Mesendoderm (in vitro differentiated cells): ENCODE measurements around the gene SGIP1.

Experiments used
- DNase-seq: peaks from one replicate; pipeline ENCODE4 v3.0.0; 2013
- H2AK5ac ChIP-seq: 2 replicates; pipeline ENCODE4 v1.6.1; 2013; ENCODE audit warnings: low read length, inconsistent platforms
- H2BK120ac ChIP-seq: 2 replicates; pipeline ENCODE4 v1.6.1; 2013; ENCODE audit warnings: low read depth, mild to moderate bottlenecking, low read length, moderate library complexity, mixed read lengths
- H2BK15ac ChIP-seq: replicated peaks from 2 replicates; pipeline ENCODE4 v1.6.1; 2013; ENCODE audit warnings: low read depth, mild to moderate bottlenecking, moderate library complexity
- H2BK5ac ChIP-seq: 2 replicates; pipeline ENCODE4 v1.6.1; 2013; ENCODE audit warnings: low read length, inconsistent platforms
- H3K18ac ChIP-seq: 2 replicates; pipeline ENCODE4 v1.6.1; 2013; ENCODE audit warnings: mild to moderate bottlenecking, low read length, mixed read lengths
- H3K23ac ChIP-seq: one replicate; pipeline ENCODE4 v1.6.1; 2013; ENCODE audit warnings: low read length
- H3K27ac ChIP-seq: 2 replicates; pipeline ENCODE4 v1.5.1; 2013; ENCODE audit warnings: low read depth, mild to moderate bottlenecking, inconsistent platforms, low read length, moderate library complexity
- H3K27me3 ChIP-seq: 2 replicates; pipeline ENCODE4 v1.6.1; 2013; ENCODE audit warnings: low read length, control low read depth, mild to moderate bottlenecking, inconsistent platforms; ENCODE audit not compliant: insufficient read depth, poor library complexity
- H3K36me3 ChIP-seq: 2 replicates; pipeline ENCODE4 v1.6.1; 2013; ENCODE audit warnings: low read length, inconsistent platforms; ENCODE audit not compliant: control insufficient read depth, insufficient read depth
- H3K4ac ChIP-seq: one replicate; pipeline ENCODE4 v1.6.1; 2013; ENCODE audit warnings: low read depth, mild to moderate bottlenecking, low read length, moderate library complexity
- H3K4me1 ChIP-seq: 2 replicates; pipeline ENCODE4 v1.6.1; 2013; ENCODE audit warnings: low read depth, low read length, inconsistent platforms; ENCODE audit not compliant: control insufficient read depth
- H3K4me2 ChIP-seq: 2 replicates; pipeline ENCODE4 v1.6.1; 2013; ENCODE audit warnings: low read length
- H3K4me3 ChIP-seq: 2 replicates; pipeline ENCODE4 v1.5.1; 2013; ENCODE audit warnings: mild to moderate bottlenecking, low read length
- H3K56ac ChIP-seq: one replicate; pipeline ENCODE4 v1.6.1; 2013; ENCODE audit warnings: low read length
- H3K79me1 ChIP-seq: 2 replicates; pipeline ENCODE4 v1.6.1; 2013; ENCODE audit warnings: low read length, inconsistent platforms
- H3K79me2 ChIP-seq: 2 replicates; pipeline ENCODE4 v1.6.1; 2013; ENCODE audit warnings: mild to moderate bottlenecking, low read length; ENCODE audit not compliant: control insufficient read depth, insufficient read depth
- H3K9ac ChIP-seq: 2 replicates; pipeline ENCODE4 v1.6.1; 2013; ENCODE audit warnings: low read length, inconsistent platforms
- H4K5ac ChIP-seq: one replicate; pipeline ENCODE4 v1.6.1; 2013; ENCODE audit warnings: low read length
- H4K8ac ChIP-seq: one replicate; pipeline ENCODE4 v1.6.1; 2013; ENCODE audit warnings: low read depth, mild to moderate bottlenecking, control low read depth, low read length, moderate library complexity
- WGBS: extraction: QIAGEN DNeasy Blood & Tissue Kit; methylation state at CpG from one replicate; pipeline ENCODE4 v1.1.7; 2013; ENCODE audit warnings: low lambda C conversion rate, missing lambda C conversion rate; ENCODE audit not compliant: insufficient coverage; ENCODE audit errors: extremely low coverage; 5-methylcytosine and 5-hydroxymethylcytosine counted together

SGIP1 gene

DNA sequence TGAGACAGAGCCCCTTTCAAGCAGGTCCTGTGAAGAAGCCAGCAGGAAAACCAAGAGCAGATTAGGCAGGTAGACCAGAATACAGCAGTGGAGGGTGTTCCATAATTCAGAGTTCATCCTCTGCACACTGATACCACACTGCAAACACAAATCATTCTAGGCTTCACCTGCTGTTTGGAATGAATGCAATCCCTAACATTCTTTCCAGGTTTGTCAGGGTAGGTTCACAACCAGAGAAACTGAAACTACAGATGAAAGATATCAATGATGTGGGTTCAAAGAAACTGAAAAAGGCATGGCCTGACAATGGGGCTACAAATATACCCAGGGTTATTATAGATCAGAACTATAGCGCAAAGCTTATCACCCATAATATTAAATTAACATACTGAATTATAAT is 8.9 kb upstream of the SGIP1 start:
- no peak overlapping the region for H4K8ac ChIP-seq
- no peak overlapping the region for H3K18ac ChIP-seq
- H3K56ac ChIP-seq = no peak overlapping the region
- no CpG with 5 or more reads among the region's 1 CpG for WGBS
- no peak overlapping the region for H3K4me2 ChIP-seq
- no peaks in the 10 kb centered on the region for H3K4me1 ChIP-seq
- no peaks in the 10 kb centered on the region for H3K36me3 ChIP-seq
- H3K27ac ChIP-seq = no peak overlapping the region
- no peak overlapping the region for H2AK5ac ChIP-seq
- H2BK5ac ChIP-seq = no peak overlapping the region
- no peaks in the 10 kb centered on the region for H3K79me1 ChIP-seq
- H3K4ac ChIP-seq = no peak overlapping the region
- H3K23ac ChIP-seq = no peak overlapping the region
- no peaks in the 10 kb centered on the region for H3K27me3 ChIP-seq
- no peak overlapping the region for H3K9ac ChIP-seq
- DNase-seq = no peak
- no peak overlapping the region for H2BK15ac ChIP-seq
- H3K79me2 ChIP-seq = no peaks in the 10 kb centered on the region
- no peak overlapping the region for H4K5ac ChIP-seq
- H2BK120ac ChIP-seq = no peak overlapping the region
- H3K4me3 ChIP-seq = no peak overlapping the region

DNA sequence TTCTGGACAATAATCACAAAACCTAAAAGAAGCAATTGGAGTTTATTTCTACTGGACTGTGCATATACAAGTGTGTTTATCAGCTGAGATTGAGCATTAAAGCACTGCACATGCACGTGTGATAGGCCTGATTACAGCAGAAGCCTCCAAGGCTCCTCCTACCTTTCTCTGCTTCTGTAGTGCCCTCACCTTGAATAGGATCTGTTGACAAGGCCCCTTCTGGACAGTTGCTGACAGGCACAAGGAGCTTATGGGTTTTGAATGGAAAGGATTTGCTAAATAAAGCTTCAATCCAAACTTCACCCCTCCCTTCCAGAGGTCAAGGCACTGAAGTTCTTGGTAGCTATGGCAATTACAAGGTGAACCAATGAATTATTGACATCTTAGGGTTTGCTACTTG is 7.9 kb upstream of the SGIP1 start:
- Histone ChIP-seq H4K8ac (no peak overlapping the region), H3K4me2 (no peak overlapping the region), H3K4me3 (no peak overlapping the region), H2AK5ac (no peak overlapping the region), H3K27me3 (no peaks in the 10 kb centered on the region), H3K9ac (no peak overlapping the region), H3K4ac (no peak overlapping the region), H3K27ac (no peak overlapping the region), H3K18ac (no peak overlapping the region), H2BK5ac (no peak overlapping the region), H3K4me1 (no peaks in the 10 kb centered on the region), H3K56ac (no peak overlapping the region), H3K79me1 (no peaks in the 10 kb centered on the region), H2BK120ac (no peak overlapping the region), H3K79me2 (no peaks in the 10 kb centered on the region), H3K36me3 (no peaks in the 10 kb centered on the region), H2BK15ac (no peak overlapping the region), H3K23ac (no peak overlapping the region), H4K5ac (no peak overlapping the region)
- DNase-seq = no peak
- WGBS = no CpG with 5 or more reads among the region's 1 CpG

- H3K18ac ChIP-seq = no peak overlapping the region
- H3K4me3 ChIP-seq = no peak overlapping the region
- H2BK120ac ChIP-seq = no peak overlapping the region
- H3K36me3 ChIP-seq = no peaks in the 10 kb centered on the region
- no peaks in the 10 kb centered on the region for H3K27me3 ChIP-seq
- H3K79me1 ChIP-seq = no peaks in the 10 kb centered on the region
- WGBS = no CpG with 5 or more reads among the region's 2 CpGs
- H3K56ac ChIP-seq = no peak overlapping the region
- no peak for DNase-seq
- no peaks in the 10 kb centered on the region for H3K4me1 ChIP-seq
- no peak overlapping the region for H2BK15ac ChIP-seq
- H3K27ac ChIP-seq = no peak overlapping the region
- no peak overlapping the region for H4K8ac ChIP-seq
- no peak overlapping the region for H2AK5ac ChIP-seq
- no peak overlapping the region for H2BK5ac ChIP-seq
- no peaks in the 10 kb centered on the region for H3K79me2 ChIP-seq
- H3K9ac ChIP-seq = no peak overlapping the region
- H3K4me2 ChIP-seq = no peak overlapping the region
- H3K23ac ChIP-seq = no peak overlapping the region
- H3K4ac ChIP-seq = no peak overlapping the region
- H4K5ac ChIP-seq = no peak overlapping the region
Measured at GRCh38 chr1:66526991-66527390, 7.0 kb upstream of the SGIP1 start.

DNA sequence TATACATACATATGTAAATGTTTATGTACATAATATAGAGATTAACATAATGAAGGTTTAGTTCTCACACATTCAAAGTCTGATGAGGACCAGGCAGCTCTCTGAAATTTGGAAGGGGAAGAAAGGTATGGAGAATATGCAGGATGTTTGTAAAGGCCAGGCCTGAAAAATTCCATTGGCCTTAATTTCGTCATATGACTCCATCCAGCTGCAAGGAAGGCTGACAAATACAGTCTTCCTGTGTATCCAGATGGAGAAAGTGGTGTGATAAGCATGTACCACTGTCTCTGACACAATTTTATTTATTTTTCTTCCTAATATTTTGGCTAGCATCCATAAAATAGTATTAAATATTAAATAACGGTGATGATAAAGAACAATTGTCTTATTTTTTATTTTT is 6.3 kb upstream of the SGIP1 start:
- H3K79me2 ChIP-seq = no peaks in the 10 kb centered on the region
- H3K27ac ChIP-seq = no peak overlapping the region
- DNase-seq = no peak
- H3K9ac ChIP-seq = no peak overlapping the region
- H4K5ac ChIP-seq = no peak overlapping the region
- H3K4me2 ChIP-seq = no peak overlapping the region
- 100% methylated on average over 1 of the region's 2 CpGs for WGBS
- no peaks in the 10 kb centered on the region for H3K27me3 ChIP-seq
- no peaks in the 10 kb centered on the region for H3K4me1 ChIP-seq
- H3K23ac ChIP-seq = no peak overlapping the region
- no peak overlapping the region for H4K8ac ChIP-seq
- no peak overlapping the region for H3K4ac ChIP-seq
- no peak overlapping the region for H2BK120ac ChIP-seq
- no peak overlapping the region for H3K18ac ChIP-seq
- H3K56ac ChIP-seq = no peak overlapping the region
- no peak overlapping the region for H3K4me3 ChIP-seq
- H3K36me3 ChIP-seq = no peaks in the 10 kb centered on the region
- H2AK5ac ChIP-seq = no peak overlapping the region
- H3K79me1 ChIP-seq = no peaks in the 10 kb centered on the region
- no peak overlapping the region for H2BK5ac ChIP-seq
- no peak overlapping the region for H2BK15ac ChIP-seq

DNA sequence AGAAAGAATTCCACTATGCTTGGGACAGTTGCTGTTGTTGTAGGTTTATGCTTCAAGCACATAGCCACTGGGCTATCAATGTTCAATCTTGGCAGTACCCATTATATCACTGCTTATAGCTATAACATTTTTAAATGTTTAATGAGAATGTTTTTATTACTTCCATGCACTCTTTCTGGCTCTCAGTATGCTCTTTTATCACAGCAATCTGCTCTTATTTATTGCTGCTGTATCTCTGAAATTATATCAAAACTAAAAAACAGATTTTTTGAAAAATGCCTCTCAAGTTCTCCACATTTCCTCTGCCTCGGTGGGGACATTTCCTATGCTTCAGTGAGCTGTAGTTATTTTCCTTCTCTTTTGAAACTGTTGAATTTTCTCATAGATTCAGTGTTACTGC is 5.4 kb upstream of the SGIP1 start:
- Histone ChIP-seq H3K27me3 (no peaks in the 10 kb centered on the region), H3K4me3 (no peak overlapping the region), H3K27ac (no peak overlapping the region), H3K79me1 (no peaks in the 10 kb centered on the region), H2AK5ac (no peak overlapping the region), H3K4me2 (no peak overlapping the region), H3K4ac (no peak overlapping the region), H2BK15ac (no peak overlapping the region), H3K9ac (no peak overlapping the region), H3K79me2 (no peaks in the 10 kb centered on the region), H3K36me3 (no peaks in the 10 kb centered on the region), H3K18ac (no peak overlapping the region), H4K8ac (no peak overlapping the region), H4K5ac (no peak overlapping the region), H3K4me1 (no peaks in the 10 kb centered on the region), H2BK120ac (no peak overlapping the region), H2BK5ac (no peak overlapping the region), H3K56ac (no peak overlapping the region), H3K23ac (no peak overlapping the region)
- no peak for DNase-seq
- WGBS = no CpG with 5 or more reads among the region's 1 CpG

DNA sequence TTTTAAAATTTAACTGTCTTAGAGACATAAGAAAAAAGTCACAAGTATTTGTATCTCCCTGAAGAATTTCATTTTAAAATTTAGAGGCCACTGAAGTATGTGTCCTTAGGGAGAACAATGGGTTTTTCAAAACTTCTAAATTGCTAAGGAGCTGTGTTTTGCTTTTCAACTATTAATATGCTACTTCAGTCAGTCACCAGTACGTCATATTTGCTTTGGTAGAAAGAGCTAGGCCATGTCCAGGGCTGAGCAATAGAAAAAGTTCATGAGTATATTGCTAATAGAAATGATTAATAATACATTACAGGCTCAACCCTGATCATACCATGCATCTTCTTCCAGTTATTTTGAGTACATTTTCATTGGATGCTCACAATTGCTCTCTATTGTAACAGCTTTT is 1.7 kb upstream of the SGIP1 start:
- no peaks in the 10 kb centered on the region for H3K79me2 ChIP-seq
- no peak overlapping the region for H3K9ac ChIP-seq
- no peak overlapping the region for H2AK5ac ChIP-seq
- no peaks in the 10 kb centered on the region for H3K27me3 ChIP-seq
- no peak overlapping the region for H3K4me2 ChIP-seq
- no peak overlapping the region for H2BK120ac ChIP-seq
- H3K4me3 ChIP-seq = no peak overlapping the region
- no peaks in the 10 kb centered on the region for H3K36me3 ChIP-seq
- H3K4ac ChIP-seq = no peak overlapping the region
- H3K4me1 ChIP-seq = no peaks in the 10 kb centered on the region
- H3K18ac ChIP-seq = no peak overlapping the region
- H4K8ac ChIP-seq = no peak overlapping the region
- H3K79me1 ChIP-seq = no peaks in the 10 kb centered on the region
- H4K5ac ChIP-seq = no peak overlapping the region
- no peak overlapping the region for H2BK5ac ChIP-seq
- H3K56ac ChIP-seq = no peak overlapping the region
- DNase-seq = no peak
- no peak overlapping the region for H2BK15ac ChIP-seq
- H3K23ac ChIP-seq = no peak overlapping the region
- no peak overlapping the region for H3K27ac ChIP-seq
- no CpG with 5 or more reads among the region's 1 CpG for WGBS
